ENCODE measurements around the gene SERAC1. TPM values are rescaled to one million over a fixed set of nuclear protein-coding genes. Genes with fewer than 3 reads are reported as not detected.

Gene SERAC1
- total RNA-seq, 1 donor from 2014 or later = 16.6 TPM

DNA sequence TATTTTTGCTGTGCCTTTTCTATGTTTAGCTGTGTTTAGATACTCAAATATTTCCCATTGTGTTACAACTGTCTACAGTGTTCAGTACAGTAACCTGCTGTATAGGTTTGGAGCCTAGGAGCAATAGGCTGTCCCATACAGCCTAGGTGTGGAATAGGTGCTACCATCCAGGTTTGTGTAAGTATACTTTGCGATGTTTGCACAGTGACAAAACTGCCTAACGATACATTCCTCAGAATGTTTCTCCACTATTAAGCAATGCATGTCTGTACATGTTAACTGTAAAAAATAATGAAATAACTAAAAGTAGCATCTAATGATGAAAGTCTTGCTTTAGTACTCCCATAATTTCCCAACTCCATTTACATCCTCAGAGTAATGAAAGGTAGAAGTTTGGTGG is 46.0 kb downstream of the SERAC1 start:
- DNase-seq (ENCODE audit: low spot score) = no peak

DNA sequence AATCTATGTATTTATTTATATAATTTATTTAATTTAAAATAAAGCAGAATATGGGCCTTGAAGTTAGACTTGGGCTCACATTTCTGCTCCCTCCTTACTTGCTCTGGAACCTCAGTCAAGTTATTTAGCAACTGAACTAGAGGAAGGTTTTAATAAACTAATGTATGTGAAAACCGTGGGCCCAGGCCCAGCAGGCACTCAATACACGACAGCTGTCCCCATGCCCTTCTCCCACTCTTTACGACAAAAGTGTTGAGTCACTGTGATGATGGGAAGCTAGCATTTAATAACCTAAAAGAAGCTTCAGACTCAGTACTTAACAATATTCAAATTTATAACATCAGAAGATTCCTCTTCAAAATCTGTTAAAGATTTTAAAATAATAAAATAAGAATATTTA is 46.7 kb downstream of the SERAC1 start:
- no peak for DNase-seq (ENCODE audit: low spot score)

DNA sequence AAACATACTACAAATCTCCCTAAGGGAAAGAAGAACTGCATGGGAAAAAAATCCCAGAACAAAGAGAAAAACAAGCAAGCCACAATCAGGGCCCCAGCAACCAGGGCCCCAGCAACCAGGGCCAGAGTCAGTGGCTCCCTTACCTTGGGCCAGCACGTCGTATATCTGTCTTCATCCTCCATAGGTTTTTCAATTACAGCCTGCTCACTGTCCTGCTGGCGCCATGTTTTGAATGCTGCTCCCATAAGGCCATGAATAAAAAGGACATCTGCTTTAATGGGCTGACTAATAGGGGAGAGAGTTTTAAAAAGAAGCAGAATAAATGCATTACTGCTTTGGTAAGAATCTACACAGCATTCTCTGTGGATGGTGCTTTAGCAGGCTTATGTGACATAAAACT is 49.2 kb downstream of the SERAC1 start:
- no peak for DNase-seq (ENCODE audit: low spot score)

DNA sequence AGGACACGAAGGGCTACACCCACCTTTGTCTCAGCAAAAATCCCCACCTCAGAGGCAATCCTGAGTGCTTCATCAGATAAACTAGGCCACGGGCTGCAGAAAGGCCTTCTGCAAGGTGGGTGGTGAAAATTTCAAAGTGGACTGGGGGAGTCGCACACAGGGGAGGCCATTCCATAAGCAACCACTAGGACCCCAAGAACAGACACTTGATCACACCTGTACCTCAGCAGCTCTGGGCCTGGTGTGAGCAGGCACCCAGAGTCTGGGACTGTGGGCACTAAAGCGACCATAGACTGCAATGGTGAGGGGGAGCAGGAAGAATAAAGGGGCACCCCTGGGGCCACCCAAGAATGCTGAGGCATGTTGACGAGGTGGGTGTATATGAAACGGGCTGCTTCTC is 52.6 kb downstream of the SERAC1 start:
- DNase-seq (ENCODE audit: low spot score) = no peak

DNA sequence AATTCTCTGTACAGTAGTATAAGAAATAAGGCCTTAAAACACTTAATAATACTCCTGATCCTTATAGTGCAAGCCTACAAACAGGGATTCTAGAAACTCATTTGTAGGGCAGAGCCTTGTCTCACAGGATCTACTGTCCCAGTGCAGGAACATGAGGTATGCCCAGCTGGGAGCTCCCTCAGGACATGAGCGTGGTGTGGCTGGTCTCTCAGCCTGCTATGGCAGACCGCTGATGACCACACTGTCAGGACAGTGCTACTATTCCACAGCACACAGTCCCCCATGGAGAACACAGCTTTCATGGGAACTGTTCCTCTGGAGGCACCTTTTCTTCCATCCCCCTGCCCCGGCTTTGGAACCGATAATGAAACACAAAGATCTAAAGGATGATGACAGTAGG is 53.0 kb downstream of the SERAC1 start:
- no peak for DNase-seq (ENCODE audit: low spot score)

DNA sequence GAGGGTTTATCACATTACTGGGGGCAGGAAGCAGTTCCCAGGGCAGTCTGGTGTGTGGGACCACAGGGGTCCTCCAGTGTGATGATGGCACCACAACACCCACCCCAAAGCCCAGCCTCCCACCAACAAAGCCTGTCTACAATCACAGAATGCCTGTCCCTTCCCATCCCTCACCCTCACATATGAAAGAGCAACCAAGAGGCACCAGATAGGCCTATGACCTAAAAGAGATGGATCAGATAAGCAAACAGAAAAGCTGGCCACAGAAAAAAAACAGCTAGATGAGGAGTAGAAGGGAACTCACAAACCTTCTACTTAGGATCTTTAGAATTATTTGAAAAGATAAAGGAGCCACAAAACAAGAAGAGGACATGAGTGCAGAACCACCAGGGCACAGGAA is 54.3 kb downstream of the SERAC1 start:
- no peak for DNase-seq (ENCODE audit: low spot score)

DNA sequence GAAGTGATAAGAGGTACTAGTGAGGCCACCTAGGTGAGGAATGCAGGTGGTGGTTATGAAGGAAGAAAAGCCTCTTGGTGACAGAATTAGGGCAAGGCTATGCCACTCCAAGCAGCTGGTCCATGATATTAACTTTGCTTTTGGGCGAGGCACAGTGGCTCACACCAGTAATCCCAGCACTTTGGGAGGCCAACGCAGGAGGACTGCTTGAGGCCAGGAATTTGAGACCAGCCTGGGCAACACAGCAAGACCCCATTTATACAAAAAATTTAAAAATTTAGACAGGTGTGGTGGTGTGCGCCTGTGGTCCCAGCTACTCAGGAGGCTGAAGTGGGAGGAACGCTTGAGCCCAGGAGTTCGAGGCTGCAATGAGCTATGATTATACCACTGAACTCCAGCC is 56.1 kb downstream of the SERAC1 start:
- no peak for DNase-seq (ENCODE audit: low spot score)

DNA sequence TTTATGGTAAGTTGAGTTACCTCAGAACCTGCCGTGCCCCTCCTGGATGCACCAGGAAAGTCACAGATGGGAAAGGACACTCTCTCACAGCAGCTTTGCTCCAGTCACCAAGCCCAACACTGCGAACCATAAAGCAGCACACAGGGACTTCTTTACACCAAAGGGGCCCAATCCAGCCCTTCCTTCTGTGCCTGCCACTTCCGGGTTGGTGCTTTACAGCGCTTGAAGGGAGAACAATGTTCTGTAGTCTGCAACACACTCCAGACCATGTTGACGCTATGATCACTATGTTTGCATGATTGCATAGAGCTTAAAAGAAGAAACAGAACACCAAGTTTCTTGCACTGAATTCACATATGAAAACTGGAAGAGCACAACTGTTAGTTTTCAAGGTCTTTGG is 57.1 kb downstream of the SERAC1 start:
- DNase-seq (ENCODE audit: low spot score) = no peak

DNA sequence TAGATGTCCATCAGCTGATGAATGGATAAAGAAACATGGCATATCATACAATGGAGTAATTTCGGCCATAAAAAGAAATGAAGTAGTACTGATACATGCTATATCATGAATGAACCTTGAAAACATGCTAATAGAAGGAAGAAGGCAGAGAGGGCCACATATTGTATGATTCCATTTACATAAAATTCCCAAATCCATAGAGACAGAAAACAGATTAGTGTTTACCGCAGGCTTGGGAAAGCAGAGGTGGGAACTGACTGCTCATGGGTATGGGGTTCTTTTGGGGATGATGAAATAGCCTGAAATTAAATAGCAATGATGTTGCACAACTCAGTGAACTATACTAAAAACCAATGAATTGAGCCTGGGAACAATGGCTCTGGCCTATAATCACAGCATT is 58.3 kb downstream of the SERAC1 start:
- DNase-seq (ENCODE audit: low spot score) = no peak

DNA sequence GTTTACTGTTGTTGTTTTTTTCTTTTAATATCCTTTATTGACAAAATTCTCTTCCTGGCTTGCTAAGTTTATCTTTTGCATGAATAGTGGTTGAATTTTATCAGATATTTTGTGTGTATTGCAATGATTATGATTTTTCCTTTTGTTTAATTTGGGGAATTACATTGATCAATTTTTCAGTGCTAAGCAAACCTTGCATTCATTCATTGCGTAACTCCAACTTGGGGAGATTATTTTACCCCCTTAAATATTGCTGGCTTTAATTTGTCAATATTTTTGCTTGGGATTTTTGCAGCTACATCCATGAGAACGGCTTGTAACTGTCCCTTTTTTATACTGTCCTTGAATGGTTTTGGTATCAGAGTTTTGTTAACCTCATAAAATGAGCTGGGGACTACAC is 63.4 kb downstream of the SERAC1 start:
- no peak for DNase-seq (ENCODE audit: low spot score)

DNA sequence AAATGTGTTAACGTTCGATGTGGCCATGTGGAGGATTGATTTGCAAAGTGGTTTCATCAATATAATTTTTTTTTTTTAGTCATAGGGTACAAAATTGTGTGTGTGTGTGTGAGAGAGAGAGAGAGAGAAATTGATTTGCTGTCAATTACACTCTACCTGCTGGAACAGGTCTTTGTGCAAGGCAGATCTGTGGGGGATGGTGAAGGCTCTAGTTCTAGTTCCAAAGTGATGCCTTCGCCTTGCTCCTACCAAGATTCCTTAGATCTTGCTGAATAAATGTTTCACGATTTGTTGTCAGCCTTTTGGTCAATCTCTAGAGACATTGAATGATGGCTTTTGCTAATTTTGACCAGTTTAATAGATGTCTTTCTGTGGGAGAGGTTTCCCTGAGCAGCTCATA is 64.8 kb downstream of the SERAC1 start:
- no peak for DNase-seq (ENCODE audit: low spot score)

DNA sequence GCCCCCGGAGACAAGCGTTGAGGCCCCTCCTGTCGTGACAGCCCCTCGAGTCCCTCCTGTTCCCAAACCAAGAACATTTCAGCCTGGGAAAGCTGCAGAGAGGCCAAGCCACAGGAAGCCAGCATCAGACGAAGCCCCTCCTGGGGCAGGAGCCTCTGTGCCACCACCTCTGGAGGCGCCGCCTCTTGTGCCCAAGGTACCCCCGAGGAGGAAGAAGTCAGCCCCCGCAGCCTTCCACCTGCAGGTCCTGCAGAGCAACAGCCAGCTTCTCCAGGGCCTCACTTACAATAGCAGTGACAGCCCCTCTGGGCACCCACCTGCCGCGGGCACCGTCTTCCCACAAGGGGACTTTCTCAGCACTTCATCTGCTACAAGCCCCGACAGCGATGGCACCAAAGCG is 72.4 kb downstream of the SERAC1 start:
- no peak for DNase-seq (ENCODE audit: low spot score)

DNA sequence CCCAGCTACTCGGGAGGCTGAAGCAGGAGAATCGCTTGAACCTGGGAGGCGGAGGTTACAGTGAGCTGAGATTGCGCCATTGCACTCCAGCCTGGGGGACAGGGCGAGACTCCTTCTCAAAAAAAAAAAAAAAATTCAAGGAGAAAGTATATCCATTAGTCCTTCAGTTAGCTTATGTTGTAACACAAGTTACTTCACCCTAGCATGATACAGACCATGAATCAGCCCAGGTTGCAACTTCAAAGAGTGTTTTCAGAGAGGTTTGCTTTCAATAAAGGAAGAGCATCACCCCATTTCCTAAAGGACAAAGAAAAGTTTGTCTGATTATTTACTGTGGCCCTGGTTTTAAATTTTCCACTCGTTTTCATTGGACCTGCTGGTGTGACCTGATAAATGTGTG is 73.0 kb downstream of the SERAC1 start:
- no peak for DNase-seq (ENCODE audit: low spot score)

DNA sequence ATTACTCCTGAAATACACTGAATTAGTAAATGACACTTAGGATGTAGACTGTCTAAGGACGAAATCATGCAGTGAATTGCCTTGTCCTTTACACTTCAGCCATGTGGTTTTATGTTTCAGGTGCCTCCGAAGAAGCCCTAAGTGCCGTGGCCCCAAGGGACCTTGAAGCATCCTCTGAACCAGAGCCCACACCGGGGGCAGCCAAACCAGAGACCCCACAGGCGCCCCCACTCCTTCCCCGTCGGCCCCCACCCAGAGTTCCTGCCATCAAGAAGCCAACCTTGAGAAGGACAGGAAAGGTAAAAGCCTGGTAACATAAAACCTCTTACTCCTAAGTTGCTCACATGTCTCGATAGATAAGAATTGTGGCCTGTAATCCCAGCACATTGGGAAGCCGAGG is 75.3 kb downstream of the SERAC1 start:
- no peak for DNase-seq (ENCODE audit: low spot score)

DNA sequence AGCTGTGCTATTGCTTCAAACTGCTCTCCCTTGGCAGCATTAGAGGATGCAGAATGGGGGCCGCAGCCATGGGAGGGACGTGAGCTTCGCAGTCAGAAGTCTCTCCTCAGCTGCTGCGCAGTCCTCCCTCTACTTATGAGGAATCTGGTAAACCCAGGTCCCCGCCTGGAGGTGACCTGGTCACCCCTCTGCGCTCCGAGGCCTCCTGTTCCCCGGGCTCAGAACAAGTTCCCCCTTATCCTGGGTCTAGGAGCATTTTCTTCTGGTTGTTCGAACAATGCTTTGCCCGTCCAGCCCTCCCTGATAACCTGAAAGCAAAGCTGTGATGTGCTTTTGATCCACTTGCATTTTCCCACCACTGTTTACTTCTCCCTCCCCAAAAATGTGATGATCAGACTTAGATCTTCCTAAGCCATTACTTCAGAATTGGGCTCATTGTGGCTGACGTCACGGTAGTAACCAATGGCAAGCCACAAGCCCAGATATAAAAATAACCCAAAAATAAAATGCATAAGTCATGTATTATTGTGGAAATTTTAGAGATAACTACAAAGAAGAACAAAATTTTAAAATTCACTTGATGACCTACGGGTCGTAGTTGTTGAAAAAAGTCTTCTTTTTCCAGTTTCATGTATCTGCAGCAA is 80.7 kb downstream of the SERAC1 start:
- DNase-seq (ENCODE audit: low spot score) = no peak

DNA sequence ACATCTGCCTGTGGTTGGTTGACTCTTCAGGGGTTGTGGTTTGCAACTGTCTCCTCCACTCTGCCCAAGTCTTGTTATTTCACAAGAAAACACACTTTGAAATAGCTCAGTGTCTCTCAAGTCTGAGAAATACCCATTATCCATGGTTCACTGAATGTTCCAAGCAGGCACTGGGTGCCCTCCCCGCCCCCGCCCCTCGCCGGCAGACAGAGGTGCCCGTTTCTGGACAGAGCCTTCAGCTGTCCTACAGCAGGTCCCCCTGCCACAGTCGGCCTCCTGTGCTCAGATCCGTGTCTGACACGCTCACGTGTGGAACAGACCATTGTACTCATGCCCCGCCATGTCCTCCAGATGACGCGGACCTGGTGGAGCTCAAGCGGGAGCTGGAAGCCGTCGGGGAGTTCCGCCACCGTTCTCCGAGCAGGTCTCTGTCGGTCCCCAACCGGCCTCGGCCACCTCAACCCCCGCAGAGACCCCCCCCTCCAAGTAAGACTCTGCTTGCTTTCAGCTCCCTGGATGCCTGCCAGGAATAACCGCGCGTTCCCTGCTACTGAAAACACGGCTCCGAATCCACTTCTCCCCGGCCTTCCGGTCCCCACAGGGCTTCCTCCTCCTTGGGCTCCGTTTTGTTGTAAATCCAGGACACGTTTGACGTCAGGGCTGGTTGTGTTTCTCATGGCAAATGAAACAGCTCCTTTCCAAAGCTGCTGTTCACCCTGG is 81.4 kb downstream of the SERAC1 start:
- peak; percentile 55 for DNase-seq (ENCODE audit: low spot score)

DNA sequence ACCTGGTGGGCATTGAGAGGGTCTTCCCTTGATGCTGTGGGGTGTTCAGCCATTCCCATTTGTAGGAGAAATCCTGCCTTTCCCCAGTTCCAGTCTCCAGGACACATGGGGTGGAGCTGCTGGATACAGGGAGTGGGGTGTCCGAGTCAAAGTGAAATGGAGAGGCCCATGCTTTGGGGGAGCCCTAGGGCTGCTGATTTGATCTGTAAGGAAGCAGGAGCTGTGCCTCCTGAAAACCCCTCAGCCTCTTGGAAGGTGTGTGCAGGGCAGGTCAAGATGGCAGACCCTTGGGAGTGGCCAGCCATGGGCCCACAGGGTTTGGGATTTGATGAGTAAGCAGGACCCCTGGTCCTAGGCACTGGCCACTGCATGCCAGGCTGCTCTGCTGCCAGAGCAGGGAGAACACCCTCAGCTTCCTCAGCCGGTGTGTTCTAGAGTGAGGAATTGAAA is 82.0 kb downstream of the SERAC1 start:
- DNase-seq (ENCODE audit: low spot score) = no peak

DNA sequence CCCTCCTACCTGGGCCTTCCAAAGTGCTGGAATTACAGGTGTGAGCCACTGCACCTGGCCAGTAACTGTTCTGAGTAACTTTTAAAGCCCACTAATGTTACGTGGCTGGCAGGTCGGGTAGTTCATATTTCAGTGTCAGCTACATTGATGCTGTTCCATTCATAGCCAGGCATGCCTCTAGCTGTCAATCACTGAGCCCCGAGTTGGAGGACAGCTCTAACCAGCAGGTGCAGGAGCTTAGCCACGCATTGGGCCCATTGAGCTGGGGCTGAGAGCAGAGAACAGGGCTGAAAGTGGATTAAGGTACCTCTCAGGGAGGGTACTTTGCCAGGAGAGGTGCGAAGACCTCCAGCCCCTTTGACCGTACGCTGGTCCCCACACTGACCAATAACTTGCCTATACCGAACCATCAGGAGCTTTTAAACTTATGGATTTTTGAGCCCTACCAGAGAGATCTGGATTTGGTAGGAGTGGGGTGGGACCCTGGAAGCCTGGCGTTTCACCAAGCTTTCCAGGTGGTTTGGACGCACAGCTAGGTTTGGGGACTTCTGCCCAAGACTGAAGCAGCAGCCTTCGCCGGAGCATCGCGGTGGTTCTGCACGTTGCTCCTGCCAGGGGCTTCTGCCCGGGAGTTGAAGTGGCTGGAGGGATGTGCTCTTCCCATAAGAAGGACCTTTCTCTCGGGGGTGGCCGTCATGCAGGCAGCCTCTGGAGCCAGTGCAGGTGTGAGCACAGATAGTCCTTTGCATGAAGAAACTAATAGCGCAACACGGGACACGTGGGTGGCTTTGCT is 82.6 kb downstream of the SERAC1 start:
- DNase-seq (ENCODE audit: low spot score) = no peak

DNA sequence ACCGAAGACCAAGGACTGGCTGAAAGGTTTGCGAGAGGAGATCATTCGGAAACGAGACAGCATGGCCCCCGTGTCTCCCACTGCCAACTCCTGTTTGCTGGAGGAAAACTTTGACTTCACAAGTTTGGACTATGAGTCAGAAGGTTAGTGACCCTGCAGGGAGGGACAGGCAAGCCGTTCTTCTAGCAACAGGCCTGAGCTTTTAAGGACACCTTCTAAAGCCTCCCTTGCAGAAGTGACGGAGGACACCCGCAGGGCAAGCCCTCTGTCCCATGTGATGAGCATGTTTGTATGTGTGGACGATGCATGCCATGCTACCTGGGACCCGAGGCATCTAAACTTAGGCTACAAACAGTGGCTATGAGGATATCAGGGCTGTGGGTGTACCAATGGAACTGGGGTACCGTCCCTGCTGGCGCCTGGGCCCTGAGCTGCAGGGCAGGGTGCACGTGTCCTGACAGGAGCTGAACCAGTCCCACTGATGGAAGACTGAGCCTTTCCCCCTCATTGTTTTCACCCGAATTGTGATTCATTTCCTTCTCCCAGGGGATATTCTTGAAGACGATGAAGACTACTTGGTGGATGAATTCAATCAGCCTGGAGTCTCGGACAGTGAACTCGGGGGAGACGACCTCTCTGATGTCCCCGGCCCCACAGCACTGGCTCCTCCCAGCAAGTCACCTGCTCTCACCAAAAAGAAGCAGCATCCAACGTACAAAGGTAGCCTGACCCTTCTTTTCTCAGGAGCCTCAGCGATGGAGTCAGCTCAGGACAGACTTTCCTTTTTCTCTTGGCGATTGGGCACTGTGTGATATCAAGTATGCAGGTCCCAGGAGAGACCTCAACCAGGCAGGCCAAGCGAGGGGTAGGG is 84.4 kb downstream of the SERAC1 start:
- DNase-seq (ENCODE audit: low spot score) = no peak

DNA sequence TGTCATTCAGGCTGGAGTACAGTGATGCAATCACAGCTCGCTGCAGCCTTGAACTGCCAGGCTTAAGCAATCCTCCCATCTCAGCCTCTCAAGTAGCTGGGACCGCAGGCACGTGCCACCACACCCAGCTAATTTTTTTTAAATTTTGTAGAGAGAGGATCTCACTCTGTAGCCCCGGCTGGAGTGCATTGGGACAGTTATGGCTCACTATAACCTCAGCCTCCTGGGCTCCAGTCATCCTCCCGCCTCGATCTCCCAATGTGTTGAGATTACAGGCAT is 86.5 kb downstream of the SERAC1 start:
- DNase-seq (ENCODE audit: low spot score) = no peak

DNA sequence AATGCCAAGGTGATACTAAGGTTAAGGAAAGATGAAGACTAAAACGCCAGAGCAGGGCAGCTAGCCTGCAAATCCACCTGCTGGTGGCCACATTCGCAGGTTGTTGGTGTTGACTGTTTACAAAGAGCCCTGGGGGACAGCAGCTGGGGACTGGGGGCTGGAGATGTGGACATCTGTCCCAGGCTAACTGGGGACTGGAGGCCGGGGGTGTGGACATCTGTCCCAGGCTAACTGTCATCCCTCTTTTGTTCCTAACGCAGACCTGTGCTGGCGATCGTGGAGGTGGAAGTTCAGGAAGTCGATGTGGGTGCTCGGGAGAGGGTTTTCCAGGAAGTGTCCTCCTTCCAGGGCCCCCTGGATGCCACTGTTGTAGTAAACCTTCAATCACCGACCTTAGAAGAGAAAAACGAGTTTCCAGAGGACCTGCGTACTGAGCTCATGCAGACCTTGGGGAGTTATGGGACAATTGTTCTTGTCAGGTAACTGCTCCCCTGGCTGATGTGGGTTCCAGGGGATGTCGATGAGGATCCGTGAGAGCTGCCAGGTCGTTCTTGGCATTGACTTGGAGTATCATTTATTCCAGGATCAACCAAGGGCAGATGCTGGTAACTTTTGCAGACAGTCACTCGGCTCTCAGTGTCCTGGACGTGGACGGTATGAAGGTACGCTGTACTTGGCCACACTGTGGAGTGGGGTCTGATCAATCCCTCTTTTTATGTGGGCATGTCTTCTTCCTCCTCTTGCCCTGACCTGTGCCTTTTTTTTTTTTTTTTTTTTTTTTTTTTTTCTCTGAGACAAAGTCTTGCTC is 87.0 kb downstream of the SERAC1 start:
- DNase-seq (ENCODE audit: low spot score) = no peak

Measured in mucosa of gallbladder (tissue), 1 donor.